Measurements from ENCODE around the gene FIG4.
"Not testable (repeated sequence)": the region's sequence is repeated elsewhere in the genome, so short reads cannot be mapped to it uniquely, and the experiment has no call there.

FIG4 gene

GRCh38 chr6:109759098-109759955 is 68.2 kb downstream of the FIG4 start:
- no peak for DNase-seq (ENCODE audit: low read depth in 2 of 2)

GRCh38 chr6:109760208-109760607 is 69.1 kb downstream of the FIG4 start:
- DNase-seq (ENCODE audit: low read depth in 2 of 2), result no peak

GRCh38 chr6:109762166-109762565 is 71.1 kb downstream of the FIG4 start:
- DNase-seq (ENCODE audit: low read depth in 2 of 2), result no peak

- DNase-seq (ENCODE audit: low read depth in 2 of 2), result no peak
Measured at GRCh38 chr6:109762769-109763441, 71.8 kb downstream of the FIG4 start.

GRCh38 chr6:109766167-109766566 is 75.1 kb downstream of the FIG4 start:
- no peak for DNase-seq (ENCODE audit: low read depth in 2 of 2)

- DNase-seq (ENCODE audit: low read depth in 2 of 2), result no peak
Measured at GRCh38 chr6:109767961-109768360, 76.9 kb downstream of the FIG4 start.

GRCh38 chr6:109768485-109768884 is 77.4 kb downstream of the FIG4 start:
- DNase-seq (ENCODE audit: low read depth in 2 of 2), result no peak

- DNase-seq (ENCODE audit: low read depth in 2 of 2), result no peak
Measured at GRCh38 chr6:109769213-109769612, 78.1 kb downstream of the FIG4 start.

- no peak for DNase-seq (ENCODE audit: low read depth in 2 of 2)
Measured at GRCh38 chr6:109770047-109770446, 79.0 kb downstream of the FIG4 start.

GRCh38 chr6:109770779-109771178 is 79.7 kb downstream of the FIG4 start:
- no peak for DNase-seq (ENCODE audit: low read depth in 2 of 2)

- not testable (repeated sequence) for DNase-seq (ENCODE audit: low read depth in 2 of 2)
Measured at GRCh38 chr6:109771939-109772755, 81.1 kb downstream of the FIG4 start.

- DNase-seq (ENCODE audit: low read depth in 2 of 2), result peak; percentile 59 to 63
Measured at GRCh38 chr6:109772883-109773431, 81.9 kb downstream of the FIG4 start.

GRCh38 chr6:109781001-109781400 is 89.9 kb downstream of the FIG4 start:
- no peak for DNase-seq (ENCODE audit: low read depth in 2 of 2)

GRCh38 chr6:109782491-109782999 is 91.4 kb downstream of the FIG4 start:
- DNase-seq (ENCODE audit: low read depth in 2 of 2), result peak in 1 of 2 experiments; percentile 17

GRCh38 chr6:109783250-109783986 is 92.3 kb downstream of the FIG4 start:
- no peak for DNase-seq (ENCODE audit: low read depth in 2 of 2)

- no peak for DNase-seq (ENCODE audit: low read depth in 2 of 2)
Measured at GRCh38 chr6:109787312-109787711, 96.2 kb downstream of the FIG4 start.

- no peak for DNase-seq (ENCODE audit: low read depth in 2 of 2)
Measured at GRCh38 chr6:109788687-109789086, 97.6 kb downstream of the FIG4 start.

GRCh38 chr6:109790131-109790530 is 99.0 kb downstream of the FIG4 start:
- DNase-seq (ENCODE audit: low read depth in 2 of 2), result peak; percentile 59 to 62

- no peak for DNase-seq (ENCODE audit: low read depth in 2 of 2)
Measured at GRCh38 chr6:109791301-109791700, 100.2 kb downstream of the FIG4 start.

GRCh38 chr6:109793021-109793420 is 101.9 kb downstream of the FIG4 start:
- no peak for DNase-seq (ENCODE audit: low read depth in 2 of 2)

- DNase-seq (ENCODE audit: low read depth in 2 of 2), result peak; percentile 89
Measured at GRCh38 chr6:109793792-109794191, 102.7 kb downstream of the FIG4 start.
